Stimulated activated CD4-positive, alpha-beta T cell treated with anti-CD3 and anti-CD28 coated beads, TNF-alpha, amount 100 ng/mL, for 48 hours (primary cell): ENCODE data around the gene ECSCR.
A peak's percentile ranks its signal among the peaks of the same experiment; 100 is the strongest.
"Not testable (repeated sequence)": the region's sequence is repeated elsewhere in the genome, so short reads cannot be mapped to it uniquely, and the experiment has no call there.

Source experiments
- DNase-seq, 3 donors: peaks; one replicate each; pipeline ENCODE4 v3.0.0-alpha.2; 2020; ENCODE audit warnings: low read depth in 3 of 3

ECSCR gene

GRCh38 chr5:139413153-139413552 lies 49.4 kb downstream of the ECSCR start:
- DNase-seq = no peak

GRCh38 chr5:139410993-139411828 lies 51.3 kb downstream of the ECSCR start:
- DNase-seq = no peak

GRCh38 chr5:139410121-139410992 lies 52.2 kb downstream of the ECSCR start:
- DNase-seq = no peak

- DNase-seq = not testable (repeated sequence)
Measured at GRCh38 chr5:139409116-139409515, 53.4 kb downstream of the ECSCR start.

GRCh38 chr5:139408191-139408590 lies 54.4 kb downstream of the ECSCR start:
- no peak for DNase-seq

- no peak for DNase-seq
Measured at GRCh38 chr5:139407517-139407916, 55.0 kb downstream of the ECSCR start.

- DNase-seq = no peak
Measured at GRCh38 chr5:139406963-139407362, 55.6 kb downstream of the ECSCR start.

- DNase-seq = no peak
Measured at GRCh38 chr5:139404484-139404840, 58.1 kb downstream of the ECSCR start.

- peak; percentile 96 to 99 (median 97) for DNase-seq
Measured at GRCh38 chr5:139403787-139404483, 58.6 kb downstream of the ECSCR start, which contains the start of gene SPATA24. TSS of gene SPATA24 (minus strand) at chr5:139404089. CDS start at chr5:139404060, 29 bp downstream.

GRCh38 chr5:139403418-139403786 lies 59.1 kb downstream of the ECSCR start:
- no peak for DNase-seq

GRCh38 chr5:139402561-139403158 lies 59.9 kb downstream of the ECSCR start:
- no peak for DNase-seq

GRCh38 chr5:139401546-139401945 lies 61.0 kb downstream of the ECSCR start:
- DNase-seq = no peak

GRCh38 chr5:139399501-139400121 lies 62.9 kb downstream of the ECSCR start:
- DNase-seq = no peak
